ENCODE measurements around the gene TNS3.
"Not testable (repeated sequence)": the region's sequence is repeated elsewhere in the genome, so short reads cannot be mapped to it uniquely, and the experiment has no call there.

The TNS3 gene

DNA sequence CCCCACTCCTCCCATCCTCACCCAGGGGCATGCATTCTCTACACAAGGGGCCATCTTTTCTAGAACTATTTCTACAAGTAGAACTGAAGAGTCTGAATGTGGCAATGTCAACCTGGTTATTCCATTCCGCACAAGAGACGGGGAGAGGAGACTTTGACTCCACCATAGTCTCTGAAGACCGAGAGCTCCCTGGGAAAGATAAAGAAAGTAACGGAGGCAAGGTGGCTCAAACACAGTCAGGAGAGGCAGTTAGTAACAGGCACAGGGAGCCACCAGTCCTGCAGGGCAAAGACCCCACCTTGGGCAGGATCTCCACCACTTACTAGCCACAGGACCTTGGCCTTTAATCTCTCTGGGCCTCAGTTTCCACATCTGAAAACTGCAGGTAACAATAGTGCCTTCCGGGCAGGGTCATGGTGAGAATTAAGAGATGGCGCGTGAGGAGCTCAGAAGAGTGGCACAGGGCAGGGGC, 100.3 kb downstream of the TNS3 start:
- no peak overlapping the region for H3K4me3 ChIP-seq (ENCODE audit: low read depth, low read length)
- no peak for DNase-seq (ENCODE audit: low read depth)

DNA sequence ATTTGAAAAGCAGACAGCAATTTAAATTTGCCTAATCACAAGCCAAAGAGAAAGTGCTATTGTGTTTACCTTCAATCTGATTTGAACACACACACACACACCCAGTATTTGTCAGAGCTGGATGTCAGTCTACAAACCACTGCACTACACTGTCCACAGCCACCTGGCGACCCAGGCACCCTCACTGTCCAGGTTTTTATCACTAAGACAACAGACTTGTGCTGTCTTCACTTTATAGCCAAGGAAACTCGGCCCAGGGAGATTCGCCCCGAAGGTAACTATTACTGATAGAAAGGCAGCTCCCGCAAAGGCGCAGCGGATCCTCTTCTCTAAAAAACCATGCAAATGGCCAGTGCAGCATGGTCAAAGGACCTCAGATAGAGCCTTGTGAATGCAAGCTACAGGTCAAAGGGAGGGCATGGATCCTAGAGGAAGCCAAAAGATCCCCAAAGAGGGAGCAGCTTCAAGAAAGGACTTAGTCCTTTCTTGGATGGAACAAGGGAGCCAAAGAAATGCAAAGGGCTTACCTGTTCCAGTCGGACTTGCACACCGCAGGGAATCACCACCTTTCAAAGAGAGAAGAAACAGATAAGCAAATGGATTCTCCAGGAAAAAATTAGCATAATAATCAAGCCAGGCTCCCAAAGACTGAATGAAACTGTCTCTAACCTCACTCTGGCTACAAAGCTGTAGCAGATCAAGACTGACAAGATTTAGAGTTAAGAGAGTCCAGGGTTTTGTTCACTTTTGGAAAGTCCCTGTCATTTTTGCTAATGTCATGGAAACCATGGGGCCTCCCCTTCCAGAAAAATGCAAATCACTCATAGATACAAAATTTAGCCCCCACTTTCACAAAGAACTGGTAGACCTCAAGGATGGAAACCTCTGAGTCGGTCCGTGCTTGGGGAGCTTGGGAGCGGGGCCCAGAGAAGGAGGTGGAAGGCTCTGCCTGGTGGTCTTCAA, 101.1 kb downstream of the TNS3 start:
- no peak overlapping the region for H3K4me3 ChIP-seq (ENCODE audit: low read depth, low read length)
- no peak for DNase-seq (ENCODE audit: low read depth)

DNA sequence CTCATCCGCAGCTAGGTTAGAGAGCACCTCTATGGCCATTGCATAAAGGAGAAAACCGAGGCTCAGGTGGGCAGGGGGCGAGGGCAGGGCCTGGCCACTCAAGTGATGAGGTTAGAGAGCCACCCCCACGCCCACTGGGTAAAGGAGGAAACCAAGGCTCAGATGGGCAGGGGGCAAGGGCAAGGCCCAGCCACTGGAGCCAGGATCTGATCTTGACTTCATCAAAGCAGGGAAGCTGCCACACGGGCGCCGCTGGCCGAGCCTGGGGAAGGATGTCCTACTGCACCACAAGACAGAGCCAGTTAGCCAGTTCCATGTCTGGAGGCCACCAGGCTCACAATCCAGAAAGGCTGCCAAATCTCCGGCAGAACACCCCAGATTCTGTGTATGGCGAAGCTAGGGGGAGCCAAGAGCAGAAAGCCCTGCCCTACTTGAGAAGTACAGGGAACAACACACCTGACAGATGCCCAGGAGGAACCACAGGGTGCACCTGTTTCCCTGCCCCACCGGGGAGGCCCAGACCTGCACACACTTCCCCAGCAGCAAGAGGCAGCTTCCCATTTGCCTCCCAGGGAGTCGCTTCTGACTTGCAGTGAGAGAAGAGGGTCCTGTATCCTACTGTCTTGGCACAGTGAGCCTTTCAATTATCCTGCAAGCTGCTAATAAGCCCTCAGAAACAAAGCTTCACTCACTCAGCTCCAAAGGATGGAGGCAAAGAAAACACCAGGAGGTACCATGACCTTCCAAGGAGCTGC, 101.9 kb downstream of the TNS3 start:
- no peak overlapping the region for H3K4me3 ChIP-seq (ENCODE audit: low read depth, low read length)
- DNase-seq (ENCODE audit: low read depth) = no peak

DNA sequence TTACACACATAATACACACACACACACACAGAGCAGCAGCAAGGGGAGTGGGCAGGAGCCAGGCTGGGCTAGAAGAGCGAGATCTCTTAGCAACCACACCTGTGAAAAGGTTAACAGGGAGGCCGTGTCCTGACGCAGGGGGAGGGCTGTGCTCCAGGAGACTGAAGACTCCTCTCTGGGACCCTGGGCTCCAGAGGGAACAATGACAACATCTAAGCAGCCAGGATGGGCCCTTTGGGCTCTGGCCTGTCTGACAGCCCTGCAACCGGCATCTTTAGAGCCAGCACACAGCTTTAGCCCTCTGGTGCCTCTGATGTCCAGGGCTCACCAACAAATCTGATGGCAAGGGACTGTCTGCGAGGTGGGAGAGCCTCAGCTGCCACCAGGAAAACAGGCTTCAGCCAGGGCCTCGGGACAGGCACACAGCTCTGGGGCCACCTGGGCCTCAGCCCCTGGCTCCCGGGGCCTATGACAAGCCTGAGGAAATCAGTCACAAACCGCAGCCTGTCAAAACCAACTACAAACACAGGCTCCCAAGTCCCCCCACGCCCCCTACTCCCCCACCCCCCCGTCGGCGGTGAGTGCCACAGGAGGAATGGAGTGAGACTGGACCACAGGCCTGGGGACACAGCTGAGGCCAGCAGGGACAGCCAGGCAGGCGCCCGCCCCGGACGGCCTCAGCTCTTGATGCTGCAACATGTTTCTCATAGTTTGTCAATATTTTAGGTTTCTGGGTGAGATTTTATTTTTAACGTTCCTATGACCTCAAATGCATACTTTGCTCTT, 102.8 kb downstream of the TNS3 start:
- no peak for DNase-seq (ENCODE audit: low read depth)
- H3K4me3 ChIP-seq (ENCODE audit: low read depth, low read length) = no peak overlapping the region

DNA sequence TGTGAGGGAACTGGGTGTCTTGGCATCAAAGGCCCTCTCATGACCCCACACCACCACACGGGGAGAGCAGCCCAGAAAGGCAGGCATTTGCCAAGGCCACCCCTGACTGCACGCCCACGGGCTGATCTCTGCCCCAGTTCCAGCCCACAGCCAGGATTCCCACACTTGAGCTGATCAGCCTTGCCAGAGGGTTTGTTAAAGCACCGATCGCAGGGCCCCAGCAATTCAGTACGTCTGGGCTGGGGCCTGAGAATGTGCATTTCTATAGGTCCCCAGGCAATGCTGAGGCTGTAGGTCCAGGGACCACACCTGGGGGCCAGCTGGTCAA, 103.9 kb downstream of the TNS3 start:
- H3K4me3 ChIP-seq (ENCODE audit: low read depth, low read length) = no peak overlapping the region
- DNase-seq (ENCODE audit: low read depth) = no peak

DNA sequence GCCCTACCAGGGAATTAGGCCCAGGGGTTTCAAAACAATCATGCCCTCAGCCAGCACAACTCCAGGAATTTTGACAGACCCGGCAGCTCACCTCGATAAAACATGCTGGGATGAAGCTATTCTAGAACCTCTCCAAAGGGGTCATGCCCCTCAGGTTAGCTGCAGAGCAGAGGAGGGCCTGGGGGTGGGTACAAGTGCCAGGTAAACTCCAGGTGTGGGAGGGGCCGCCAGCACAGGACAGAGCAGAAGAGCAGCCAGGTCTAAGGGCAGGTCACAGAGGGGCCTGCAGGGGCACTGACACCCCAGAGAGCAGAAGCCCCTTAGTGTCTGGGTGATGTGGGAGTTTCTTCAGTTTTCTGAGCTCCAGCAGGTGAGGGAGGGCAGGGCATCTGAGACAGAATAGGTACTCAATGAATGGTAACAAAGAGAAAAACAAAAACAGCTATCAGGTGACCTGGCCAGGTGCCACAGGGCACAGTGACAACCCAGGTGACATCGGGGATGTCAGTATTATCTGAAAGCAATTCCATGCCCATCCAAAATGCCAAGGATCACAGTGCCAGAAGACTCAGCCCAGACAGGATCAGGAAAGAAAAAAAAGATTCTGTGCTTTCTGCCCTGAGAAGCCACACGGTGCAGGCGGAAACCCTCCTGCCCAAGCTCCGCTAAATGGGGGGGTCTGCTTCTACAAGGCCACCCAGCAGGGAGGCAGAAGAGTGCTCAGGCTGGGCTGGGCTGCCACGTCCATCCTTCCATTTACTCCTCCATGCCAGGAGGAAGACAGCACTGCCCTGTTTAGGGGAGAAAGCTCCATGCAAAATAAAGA, 104.5 kb downstream of the TNS3 start:
- no peak for DNase-seq (ENCODE audit: low read depth)

DNA sequence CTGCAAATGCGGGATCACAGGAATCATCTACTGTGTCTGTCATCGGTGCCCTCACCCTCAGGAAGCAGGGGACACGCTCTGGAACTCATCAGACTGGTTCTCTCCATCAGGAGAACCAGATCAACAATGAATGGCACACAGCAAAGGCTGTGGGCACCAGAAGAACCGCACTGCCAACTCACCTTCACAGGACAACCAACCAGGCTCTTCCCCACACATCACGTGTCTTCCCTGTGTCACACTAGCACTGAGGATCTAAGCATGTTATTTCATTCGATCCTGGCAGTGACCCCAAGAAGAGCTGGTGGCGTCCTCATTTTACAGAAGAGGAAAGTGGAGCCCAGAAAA, 106.1 kb downstream of the TNS3 start:
- no peak for DNase-seq (ENCODE audit: low read depth)
- H3K4me3 ChIP-seq (ENCODE audit: low read depth, low read length) = no peak overlapping the region

More for the DNA sequence above, 104.5 kb downstream of the TNS3 start:
- no peak overlapping the region for H3K4me3 ChIP-seq (ENCODE audit: low read depth, low read length)

DNA sequence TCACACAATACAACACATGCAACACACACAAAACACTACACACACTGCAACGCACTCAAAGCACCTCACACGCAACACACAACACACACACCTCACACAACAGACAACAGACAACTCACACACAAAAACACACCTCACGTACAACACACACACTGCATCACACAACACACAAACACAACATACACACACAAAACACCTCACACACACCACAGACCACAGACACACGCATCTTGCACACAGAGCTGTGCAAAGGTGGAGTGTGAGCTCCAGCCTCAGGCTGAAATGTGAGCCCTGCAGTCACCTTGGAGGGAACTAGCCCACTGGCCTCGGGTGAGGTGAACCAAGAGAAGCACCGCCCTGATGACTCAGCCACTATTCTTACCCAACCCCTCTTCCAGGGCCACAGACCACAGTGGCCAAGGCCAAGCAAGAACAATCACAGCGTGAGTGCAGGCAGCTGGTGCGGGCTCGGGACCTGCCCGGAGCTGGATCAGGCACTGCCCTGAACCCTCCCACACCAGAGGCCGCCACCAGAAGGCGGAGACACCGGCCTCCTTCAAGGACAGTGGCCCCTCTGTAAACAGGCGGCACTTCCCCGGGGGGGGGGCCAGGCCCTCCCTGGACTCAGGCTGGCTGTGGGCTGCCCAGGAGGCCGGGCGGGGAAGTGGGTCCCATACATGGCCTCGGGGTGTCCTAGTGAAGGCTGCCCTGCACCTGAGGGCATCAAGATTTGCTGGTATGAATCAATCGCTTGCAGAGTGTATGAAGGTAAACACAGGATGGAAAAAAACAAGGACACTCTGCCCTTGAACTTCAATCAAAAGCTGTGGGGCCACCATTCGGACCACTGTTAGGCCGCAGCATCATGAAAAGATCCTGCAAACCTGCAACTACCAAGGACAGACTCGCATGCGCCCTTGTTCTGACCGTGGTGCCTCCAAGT, 106.7 kb downstream of the TNS3 start:
- DNase-seq (ENCODE audit: low read depth) = peak; percentile 78
- H3K4me3 ChIP-seq (ENCODE audit: low read depth, low read length) = no peak overlapping the region

DNA sequence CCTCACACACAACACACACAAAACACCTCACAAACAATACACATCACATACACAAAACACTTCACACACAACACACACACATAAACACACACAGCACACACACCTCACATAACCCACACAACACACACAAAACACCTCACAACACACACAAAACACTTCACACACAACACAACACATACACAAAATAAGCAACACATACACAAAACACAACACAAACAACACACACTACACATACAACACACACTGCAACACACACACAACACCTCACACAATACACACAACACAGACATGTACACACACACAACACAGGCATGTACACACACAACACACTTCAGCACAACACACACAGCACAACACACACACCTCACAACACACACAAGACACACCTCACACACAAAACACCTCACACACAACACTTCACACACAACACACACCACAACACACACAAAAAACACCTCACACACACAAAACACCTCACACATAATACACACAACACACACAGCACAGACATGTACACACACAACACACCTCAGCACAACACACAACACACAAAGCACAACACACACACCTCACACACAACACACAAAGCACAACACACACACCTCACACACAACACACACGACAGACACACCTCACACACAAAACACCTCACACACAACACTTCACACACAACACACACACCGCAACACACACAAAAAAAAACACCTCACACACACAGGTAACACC, 107.5 kb downstream of the TNS3 start:
- no peak overlapping the region for H3K4me3 ChIP-seq (ENCODE audit: low read depth, low read length)
- no peak for DNase-seq (ENCODE audit: low read depth)

DNA sequence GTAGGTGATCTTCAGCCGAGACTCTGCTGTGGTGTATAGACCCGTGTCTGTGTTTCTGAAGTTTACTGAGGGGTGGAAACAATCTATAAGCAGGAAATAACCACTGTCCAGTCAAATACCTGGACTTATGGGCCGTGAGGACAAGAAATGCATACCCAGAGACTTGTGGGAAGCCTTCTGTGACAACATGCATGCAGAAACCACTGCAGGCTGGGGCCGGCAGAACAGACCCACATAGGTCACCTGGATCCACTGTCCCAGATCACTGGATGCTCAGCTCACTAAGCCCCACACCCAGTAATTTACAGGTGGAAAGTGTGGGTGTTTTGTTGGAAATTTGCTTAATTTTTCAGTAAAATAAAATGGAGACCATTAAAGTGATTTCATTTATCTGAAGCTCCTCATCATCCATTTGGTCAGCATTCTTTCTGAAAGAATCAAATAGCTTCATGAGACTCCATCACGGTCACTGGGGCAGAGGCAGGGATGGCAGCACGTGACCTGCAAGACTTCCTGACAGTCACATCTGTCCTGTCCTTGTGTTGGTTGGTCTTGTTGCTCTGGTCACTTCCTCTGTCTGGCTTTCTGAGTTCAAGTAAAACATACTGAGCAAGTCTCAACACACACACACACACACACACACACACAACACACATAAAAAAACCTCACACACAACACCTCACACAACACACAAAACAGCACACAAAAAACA, 108.3 kb downstream of the TNS3 start:
- H3K4me3 ChIP-seq (ENCODE audit: low read depth, low read length) = no peak overlapping the region
- DNase-seq (ENCODE audit: low read depth) = no peak

DNA sequence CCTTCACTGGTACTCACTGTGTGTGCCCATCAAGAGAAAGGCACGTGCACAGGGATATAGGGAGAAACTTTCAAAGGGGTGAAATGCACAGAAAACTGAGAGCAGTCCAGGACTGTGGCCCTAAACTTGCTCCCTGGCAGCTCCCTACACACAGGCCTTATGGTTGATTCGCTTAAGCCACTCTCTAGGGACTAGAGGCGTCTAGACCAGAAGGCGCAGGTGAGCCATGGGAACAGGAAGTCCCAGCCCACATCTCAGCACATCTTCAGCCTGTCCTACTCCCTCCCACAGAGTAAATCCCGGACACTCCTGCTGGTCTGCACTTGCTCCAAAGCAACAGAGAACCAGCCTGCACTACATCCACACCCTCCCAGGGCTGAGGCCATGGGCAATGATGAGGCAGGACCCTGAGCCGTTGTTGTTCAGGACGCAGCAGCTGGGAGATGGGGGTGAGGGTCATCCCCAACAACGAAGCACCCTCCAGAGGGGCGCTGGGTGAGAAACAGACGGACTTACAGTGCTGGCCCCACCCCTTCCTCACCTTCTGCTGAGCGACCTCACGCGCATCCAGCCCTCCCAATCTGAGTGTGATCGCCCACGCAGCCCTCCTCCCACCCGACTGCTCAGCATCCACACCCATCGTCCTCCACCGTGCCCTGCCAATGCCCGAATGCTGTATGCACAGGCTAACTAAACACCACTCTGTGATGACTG, 109.3 kb downstream of the TNS3 start:
- DNase-seq (ENCODE audit: low read depth) = no peak

DNA sequence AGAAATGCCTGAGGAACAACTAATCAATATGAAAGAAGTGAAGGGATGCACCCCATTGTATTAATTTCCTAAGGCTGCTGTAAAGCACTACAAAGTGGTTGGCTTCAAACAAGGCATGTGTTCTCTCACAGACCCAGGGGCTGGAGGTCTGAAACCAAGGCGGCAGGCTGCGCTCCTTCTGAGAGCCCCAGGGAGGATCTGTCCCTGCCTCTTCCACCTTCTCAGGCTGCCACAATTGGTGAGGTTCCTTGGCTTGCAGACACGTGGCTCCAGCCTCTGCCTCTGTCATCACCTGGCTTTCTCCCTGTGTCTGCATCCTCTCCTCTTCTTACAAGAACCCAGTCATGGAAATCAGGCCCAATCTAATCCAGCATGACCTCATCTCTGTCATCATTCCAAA, 110.1 kb downstream of the TNS3 start:
- no peak for DNase-seq (ENCODE audit: low read depth)
- no peak overlapping the region for H3K4me3 ChIP-seq (ENCODE audit: low read depth, low read length)

More for the DNA sequence above, 109.3 kb downstream of the TNS3 start:
- no peak overlapping the region for H3K4me3 ChIP-seq (ENCODE audit: low read depth, low read length)

DNA sequence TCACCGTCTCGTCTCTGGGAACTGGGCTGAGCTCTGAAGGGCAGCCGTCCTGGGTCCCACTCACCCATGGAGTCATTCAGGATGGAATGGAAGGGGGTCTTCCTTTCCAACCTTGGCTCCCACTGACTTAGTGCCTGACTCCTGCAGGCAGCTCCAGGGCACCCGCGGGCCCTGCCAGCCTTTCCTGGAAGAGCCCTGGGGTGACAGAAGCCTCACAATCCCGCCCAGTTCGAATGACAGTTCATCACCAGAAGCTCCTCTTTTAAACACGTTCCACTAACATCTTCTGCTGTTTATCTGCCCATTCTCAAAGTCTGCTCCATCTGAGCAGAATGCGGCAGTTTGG, 110.6 kb downstream of the TNS3 start:
- H3K4me3 ChIP-seq (ENCODE audit: low read depth, low read length) = no peak overlapping the region

DNA sequence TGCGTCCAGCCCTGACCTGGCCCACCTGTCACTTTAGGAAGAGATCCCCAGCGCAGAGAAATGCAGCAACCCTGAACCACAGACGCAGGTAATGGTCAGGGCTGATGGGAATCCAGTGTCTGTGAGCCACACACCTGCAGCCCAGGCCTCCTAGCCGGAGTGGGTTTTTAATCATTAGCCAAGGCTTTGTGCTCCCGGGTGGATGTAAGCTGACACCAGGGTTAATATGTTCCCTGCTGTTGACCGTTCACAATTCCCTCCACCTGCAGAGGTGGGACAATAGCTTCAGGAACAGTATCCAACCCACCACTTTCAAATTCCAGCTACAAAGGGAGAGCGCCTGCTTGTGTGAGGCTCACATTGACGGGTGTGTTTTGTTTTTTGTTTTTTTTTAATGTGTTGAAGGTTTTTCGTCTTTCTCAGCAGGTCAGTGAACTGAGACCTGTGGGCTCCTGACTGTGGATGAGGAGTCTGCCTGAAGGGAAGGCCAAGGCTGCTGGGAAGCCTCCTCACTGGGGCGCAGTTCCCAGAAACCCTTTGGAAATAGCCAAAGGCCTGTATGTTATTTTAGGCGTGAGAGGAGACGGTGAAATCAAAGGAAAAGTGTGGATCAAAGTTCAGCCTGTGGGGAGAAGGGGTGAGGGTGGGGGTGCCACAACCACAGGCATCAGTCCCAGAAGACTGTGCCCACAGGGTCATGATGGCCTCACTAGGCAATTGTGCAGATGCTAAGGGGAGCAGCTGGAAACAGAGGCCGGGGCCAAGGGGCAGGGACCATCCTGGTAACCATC, 111.1 kb downstream of the TNS3 start:
- no peak for DNase-seq (ENCODE audit: low read depth)
- H3K4me3 ChIP-seq (ENCODE audit: low read depth, low read length) = no peak overlapping the region

More for the DNA sequence above, 110.6 kb downstream of the TNS3 start:
- DNase-seq (ENCODE audit: low read depth) = no peak

DNA sequence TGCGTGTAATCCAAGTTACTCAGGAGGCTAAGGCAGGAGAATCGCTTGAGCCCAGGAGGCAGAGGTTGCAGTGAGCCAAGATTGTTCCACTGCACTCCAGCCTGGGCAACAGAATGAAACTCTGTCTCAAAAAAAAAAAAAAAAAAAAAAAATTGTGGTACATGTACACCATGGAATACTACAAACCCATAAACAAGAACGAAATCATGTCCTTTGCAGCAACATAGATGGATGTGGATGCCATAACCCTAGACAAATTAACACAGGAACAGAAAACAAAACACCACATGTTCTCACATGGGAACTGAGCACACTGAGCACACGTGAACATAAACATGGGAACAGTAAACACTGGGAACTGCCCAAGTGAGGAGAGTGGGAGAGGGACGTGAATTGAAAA, 112.1 kb downstream of the TNS3 start:
- not testable (repeated sequence) for H3K4me3 ChIP-seq (ENCODE audit: low read depth, low read length); DNase-seq (ENCODE audit: low read depth)

DNA sequence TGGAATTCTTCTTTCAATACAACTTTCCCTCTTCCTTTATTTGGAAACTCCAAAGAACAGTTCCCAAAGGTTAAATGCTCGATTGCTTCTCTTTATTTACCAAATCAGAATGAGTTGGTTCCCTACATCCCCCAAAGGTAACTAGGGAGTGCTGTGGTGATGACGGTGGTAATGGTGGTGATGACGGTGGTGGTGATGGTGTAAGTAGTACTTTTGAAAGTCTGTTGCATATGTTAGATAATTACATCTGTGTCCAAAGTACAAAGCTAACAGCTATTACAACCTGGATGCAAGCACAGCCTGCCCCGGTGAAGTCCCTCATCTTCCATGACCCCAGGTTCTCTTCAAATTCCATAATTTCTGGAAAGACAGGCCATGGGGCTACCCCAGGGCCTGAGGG, 115.1 kb downstream of the TNS3 start:
- H3K4me3 ChIP-seq (ENCODE audit: low read depth, low read length) = no peak overlapping the region
- no peak for DNase-seq (ENCODE audit: low read depth)
